Activated naive CD4-positive, alpha-beta T cell treated with anti-CD3 and anti-CD28 coated beads, Interleukin-2, amount 10 ng/mL, durations not matched to agents 7 days and 5 days (primary cell): ENCODE results near the gene RXFP1.

Source experiments
- CTCF ChIA-PET: fragments of 350-600 bp; sonication (Branson Sonifier 250); formaldehyde crosslinking; loops from one replicate; lab custom pipeline; 2021; ENCODE audit warnings: antibody characterized with exemption; lab: Charles Lee
- DNase-seq: peaks from one replicate; pipeline ENCODE4 v3.0.0-alpha.2; 2020
- H3K27ac Mint-ChIP-seq: one replicate; pipeline ENCODE4 v1.8.0; 2021; ENCODE audit warnings: mild to moderate bottlenecking, moderate library complexity, mixed read lengths
- H3K27me3 Mint-ChIP-seq: one replicate; pipeline ENCODE4 v1.8.0; 2021; ENCODE audit warnings: mild to moderate bottlenecking, mixed read lengths
- H3K36me3 Mint-ChIP-seq: one replicate; pipeline ENCODE4 v1.8.0; 2021; ENCODE audit warnings: mixed read lengths
- H3K4me1 Mint-ChIP-seq: one replicate; pipeline ENCODE4 v1.8.0; 2021; ENCODE audit warnings: mixed read lengths
- H3K4me3 Mint-ChIP-seq: one replicate; pipeline ENCODE4 v1.8.0; 2021; ENCODE audit warnings: mild to moderate bottlenecking, moderate library complexity, mixed read lengths
- H3K9me3 Mint-ChIP-seq: one replicate; pipeline ENCODE4 v1.8.0; 2021; ENCODE audit warnings: mixed read lengths

The RXFP1 gene

DNA sequence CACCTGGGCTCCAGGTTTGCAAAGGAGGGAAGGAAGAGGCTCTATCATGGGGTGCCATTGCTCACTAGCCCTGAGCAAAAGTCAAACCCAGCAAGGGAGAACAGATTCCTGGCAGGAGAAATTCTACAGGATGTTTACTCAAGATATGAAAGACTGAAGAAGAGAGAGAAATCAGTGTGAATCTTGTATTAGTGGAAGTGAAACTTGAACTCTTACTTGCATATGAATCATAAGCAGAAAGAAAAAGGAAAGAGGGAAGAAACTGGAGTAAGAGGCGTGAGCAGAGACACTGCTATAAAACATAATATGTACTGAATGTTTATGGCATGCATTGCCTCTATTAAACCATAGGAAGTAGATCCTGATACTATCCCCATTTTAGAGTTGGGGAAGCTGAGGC lies 89.1 kb downstream of the RXFP1 start:
- CTCF ChIA-PET: no interaction called here
- Mint-ChIP-seq H3K4me1 (no peaks in the 10 kb centered on the region), H3K9me3 (no peaks in the 10 kb centered on the region), H3K27me3 (peaks cover 8% of the 10 kb centered on the region), H3K36me3 (no peaks in the 10 kb centered on the region), H3K27ac (no peak overlapping the region), H3K4me3 (no peak overlapping the region)
- no peak for DNase-seq

- Mint-ChIP-seq H3K4me1 (no peaks in the 10 kb centered on the region), H3K27me3 (peaks cover 8% of the 10 kb centered on the region), H3K36me3 (no peaks in the 10 kb centered on the region), H3K9me3 (no peaks in the 10 kb centered on the region), H3K4me3 (no peak overlapping the region), H3K27ac (no peak overlapping the region)
- DNase-seq: no peak
- CTCF ChIA-PET: no interaction called here
These were observed 91.4 kb downstream of the RXFP1 start for GRCh38 chr4:158613046-158613445.

DNA sequence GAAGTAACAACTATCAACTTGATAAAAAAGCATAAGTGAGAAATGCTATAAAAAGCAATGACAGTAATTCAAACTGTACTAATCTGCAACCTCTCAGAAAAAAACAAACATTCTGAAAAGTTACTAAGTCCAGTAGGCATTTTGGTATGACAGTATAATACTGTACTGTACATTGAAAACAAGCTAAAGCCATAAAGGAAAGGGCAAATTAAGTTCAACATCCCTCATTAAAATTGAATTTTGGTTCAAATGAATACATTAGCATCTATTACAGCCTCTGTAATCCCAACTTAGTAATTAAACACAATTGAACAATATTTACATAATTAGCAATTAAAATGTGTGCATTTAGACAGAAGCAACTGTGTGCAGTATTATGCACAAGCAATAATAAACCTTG lies 96.3 kb downstream of the RXFP1 start:
- DNase-seq: no peak
- H3K9me3 Mint-ChIP-seq: no peaks in the 10 kb centered on the region
- H3K36me3 Mint-ChIP-seq: no peaks in the 10 kb centered on the region
- no peak overlapping the region for H3K4me3 Mint-ChIP-seq
- H3K4me1 Mint-ChIP-seq: no peaks in the 10 kb centered on the region
- no peak overlapping the region for H3K27ac Mint-ChIP-seq
- CTCF ChIA-PET: interaction anchor here (1.2 kb wide), 1 partner anchor 122 kb away, joined by 3 read pairs; no protein-coding TSS in a partner anchor
- H3K27me3 Mint-ChIP-seq: peaks cover 5% of the 10 kb centered on the region

DNA sequence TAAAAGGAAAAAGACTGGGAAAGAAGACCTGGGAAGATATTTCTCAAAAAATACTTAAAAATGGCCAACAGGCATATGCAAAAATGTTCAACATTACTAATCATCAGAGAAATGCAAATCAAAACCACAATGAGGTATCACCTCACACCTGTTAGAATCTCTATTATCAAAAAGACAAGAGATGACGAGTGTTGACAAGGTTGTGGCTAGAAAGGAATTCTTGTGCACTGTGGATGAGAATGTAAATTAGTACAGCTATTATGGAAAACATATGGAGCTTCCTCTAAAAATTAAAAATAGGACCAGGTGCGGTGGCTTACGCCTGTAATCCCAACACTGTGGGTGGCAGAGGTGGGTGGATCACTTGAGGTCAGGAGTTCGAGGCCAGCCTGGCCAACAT lies 100.0 kb downstream of the RXFP1 start:
- DNase-seq: no peak
- Mint-ChIP-seq H3K36me3 (no peaks in the 10 kb centered on the region), H3K9me3 (no peaks in the 10 kb centered on the region), H3K27ac (no peak overlapping the region), H3K4me1 (no peaks in the 10 kb centered on the region), H3K4me3 (no peak overlapping the region), H3K27me3 (no peaks in the 10 kb centered on the region)
- CTCF ChIA-PET: no interaction called here

GRCh38 chr4:158622251-158622650 lies 100.6 kb downstream of the RXFP1 start:
- no peak overlapping the region for H3K27ac Mint-ChIP-seq
- CTCF ChIA-PET: no interaction called here
- H3K4me1 Mint-ChIP-seq: no peaks in the 10 kb centered on the region
- no peaks in the 10 kb centered on the region for H3K9me3 Mint-ChIP-seq
- no peaks in the 10 kb centered on the region for H3K27me3 Mint-ChIP-seq
- no peaks in the 10 kb centered on the region for H3K36me3 Mint-ChIP-seq
- no peak for DNase-seq
- no peak overlapping the region for H3K4me3 Mint-ChIP-seq

- DNase-seq: no peak
- no peaks in the 10 kb centered on the region for H3K9me3 Mint-ChIP-seq
- H3K36me3 Mint-ChIP-seq: no peaks in the 10 kb centered on the region
- no peak overlapping the region for H3K4me3 Mint-ChIP-seq
- no peak overlapping the region for H3K27ac Mint-ChIP-seq
- CTCF ChIA-PET: interaction anchor here (0.6 to 2.6 kb wide), 3 partner anchors 17 to 364 kb away, joined by 3 to 6 read pairs (median 4); no protein-coding TSS in a partner anchor
- no peaks in the 10 kb centered on the region for H3K4me1 Mint-ChIP-seq
- H3K27me3 Mint-ChIP-seq: no peaks in the 10 kb centered on the region
These were observed 103.3 kb downstream of the RXFP1 start for GRCh38 chr4:158624889-158625478.

GRCh38 chr4:158625544-158625943 lies 103.9 kb downstream of the RXFP1 start:
- no peaks in the 10 kb centered on the region for H3K27me3 Mint-ChIP-seq
- no peaks in the 10 kb centered on the region for H3K36me3 Mint-ChIP-seq
- no peaks in the 10 kb centered on the region for H3K4me1 Mint-ChIP-seq
- H3K4me3 Mint-ChIP-seq: no peak overlapping the region
- no peak for DNase-seq
- no peak overlapping the region for H3K27ac Mint-ChIP-seq
- CTCF ChIA-PET: interaction anchor here (0.6 to 2.6 kb wide), 3 partner anchors 17 to 365 kb away, joined by 3 to 6 read pairs (median 4); no protein-coding TSS in a partner anchor
- no peaks in the 10 kb centered on the region for H3K9me3 Mint-ChIP-seq

GRCh38 chr4:158630893-158631292 lies 109.2 kb downstream of the RXFP1 start:
- H3K9me3 Mint-ChIP-seq: no peaks in the 10 kb centered on the region
- DNase-seq: no peak
- no peak overlapping the region for H3K27ac Mint-ChIP-seq
- H3K27me3 Mint-ChIP-seq: no peaks in the 10 kb centered on the region
- CTCF ChIA-PET: no interaction called here
- H3K4me1 Mint-ChIP-seq: no peaks in the 10 kb centered on the region
- no peaks in the 10 kb centered on the region for H3K36me3 Mint-ChIP-seq
- no peak overlapping the region for H3K4me3 Mint-ChIP-seq

- CTCF ChIA-PET: no interaction called here
- no peaks in the 10 kb centered on the region for H3K36me3 Mint-ChIP-seq
- peaks cover 8% of the 10 kb centered on the region for H3K27me3 Mint-ChIP-seq
- no peaks in the 10 kb centered on the region for H3K9me3 Mint-ChIP-seq
- H3K27ac Mint-ChIP-seq: no peak overlapping the region
- H3K4me3 Mint-ChIP-seq: no peak overlapping the region
- no peaks in the 10 kb centered on the region for H3K4me1 Mint-ChIP-seq
- no peak for DNase-seq
These were observed 114.9 kb downstream of the RXFP1 start for GRCh38 chr4:158636619-158637018.

GRCh38 chr4:158644356-158644755 lies 122.7 kb downstream of the RXFP1 start:
- Mint-ChIP-seq H3K4me3 (no peak overlapping the region), H3K36me3 (no peaks in the 10 kb centered on the region), H3K27me3 (peaks cover 4% of the 10 kb centered on the region), H3K9me3 (no peaks in the 10 kb centered on the region), H3K4me1 (no peaks in the 10 kb centered on the region), H3K27ac (no peak overlapping the region)
- no peak for DNase-seq
- CTCF ChIA-PET: interaction anchor here (1.4 kb wide), 1 partner anchor 149 kb away, joined by 3 read pairs; no protein-coding TSS in a partner anchor

DNA sequence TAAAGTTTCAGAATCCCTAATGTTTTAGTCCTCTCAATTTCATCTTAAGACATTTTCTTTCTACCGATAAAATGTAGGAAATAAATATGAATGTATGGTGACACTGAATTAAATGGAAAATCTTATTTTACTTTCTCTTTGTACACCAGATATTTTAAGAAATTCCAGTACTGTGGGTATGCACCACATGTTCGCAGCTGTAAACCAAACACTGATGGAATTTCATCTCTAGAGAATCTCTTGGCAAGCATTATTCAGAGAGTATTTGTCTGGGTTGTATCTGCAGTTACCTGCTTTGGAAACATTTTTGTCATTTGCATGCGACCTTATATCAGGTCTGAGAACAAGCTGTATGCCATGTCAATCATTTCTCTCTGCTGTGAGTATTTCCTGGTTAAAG lies 123.1 kb downstream of the RXFP1 start:
- Mint-ChIP-seq H3K4me3 (no peak overlapping the region), H3K4me1 (no peaks in the 10 kb centered on the region), H3K27me3 (peaks cover under 1% of the 10 kb centered on the region), H3K36me3 (no peaks in the 10 kb centered on the region), H3K27ac (no peak overlapping the region), H3K9me3 (no peaks in the 10 kb centered on the region)
- no peak for DNase-seq
- CTCF ChIA-PET: interaction anchor here (1.4 kb wide), 1 partner anchor 149 kb away, joined by 3 read pairs; no protein-coding TSS in a partner anchor

- Mint-ChIP-seq H3K36me3 (no peaks in the 10 kb centered on the region), H3K27me3 (no peaks in the 10 kb centered on the region), H3K4me3 (no peak overlapping the region), H3K4me1 (peaks cover 2% of the 10 kb centered on the region), H3K27ac (no peak overlapping the region), H3K9me3 (no peaks in the 10 kb centered on the region)
- no peak for DNase-seq
- CTCF ChIA-PET: interaction anchor here (1.6 kb wide), 1 partner anchor 17 kb away, joined by 3 read pairs; no protein-coding TSS in a partner anchor
These were observed 127.5 kb downstream of the RXFP1 start for GRCh38 chr4:158649111-158649680.

DNA sequence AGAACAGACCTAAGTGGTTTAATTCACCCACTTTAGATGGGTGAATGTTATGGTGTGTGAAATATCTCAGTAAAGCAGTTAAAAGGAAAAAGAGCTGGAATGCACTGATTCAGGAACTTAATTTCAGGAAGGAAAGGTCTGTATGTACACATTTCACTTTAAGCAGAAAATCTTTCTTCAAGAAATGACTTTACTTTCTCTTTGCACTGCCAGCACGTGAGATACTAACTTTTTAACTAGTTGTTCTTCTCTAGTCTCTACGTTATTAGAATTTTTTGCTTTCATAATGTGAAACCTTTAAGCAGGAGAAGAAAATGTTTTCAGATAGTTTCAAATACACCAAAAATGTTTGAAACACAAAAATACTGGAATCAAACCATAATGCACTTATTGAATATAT lies 131.2 kb downstream of the RXFP1 start:
- Mint-ChIP-seq H3K27me3 (no peaks in the 10 kb centered on the region), H3K36me3 (no peaks in the 10 kb centered on the region), H3K27ac (no peak overlapping the region), H3K9me3 (no peaks in the 10 kb centered on the region), H3K4me3 (no peak overlapping the region), H3K4me1 (peaks cover 2% of the 10 kb centered on the region)
- DNase-seq: no peak
- CTCF ChIA-PET: no interaction called here

DNA sequence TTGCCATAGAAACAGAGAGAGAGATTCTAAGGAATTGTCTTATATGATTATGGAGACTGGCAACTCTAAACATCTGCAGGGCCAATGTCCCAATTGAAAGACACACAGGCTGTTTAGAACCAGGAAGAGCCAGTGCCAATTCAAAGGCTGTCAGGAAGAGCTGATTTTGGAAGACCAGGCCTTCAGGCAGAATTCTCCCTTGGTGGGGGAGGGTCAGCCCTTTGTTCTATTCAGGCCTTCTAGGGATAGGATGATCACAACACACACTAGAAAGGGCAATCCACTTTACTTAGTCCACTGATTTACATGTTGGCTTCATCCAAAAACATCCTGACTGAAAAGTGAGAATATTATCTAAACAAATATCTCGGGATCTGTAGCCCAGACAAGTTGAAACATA lies 134.8 kb downstream of the RXFP1 start:
- Mint-ChIP-seq H3K9me3 (no peaks in the 10 kb centered on the region), H3K4me1 (peaks cover 2% of the 10 kb centered on the region), H3K36me3 (no peaks in the 10 kb centered on the region), H3K4me3 (no peak overlapping the region), H3K27ac (no peak overlapping the region), H3K27me3 (peaks cover 3% of the 10 kb centered on the region)
- CTCF ChIA-PET: no interaction called here
- DNase-seq: no peak

- peaks cover 6% of the 10 kb centered on the region for H3K27me3 Mint-ChIP-seq
- H3K36me3 Mint-ChIP-seq: no peaks in the 10 kb centered on the region
- no peak overlapping the region for H3K4me3 Mint-ChIP-seq
- H3K4me1 Mint-ChIP-seq: peaks cover 2% of the 10 kb centered on the region
- no peak for DNase-seq
- CTCF ChIA-PET: no interaction called here
- no peak overlapping the region for H3K27ac Mint-ChIP-seq
- no peaks in the 10 kb centered on the region for H3K9me3 Mint-ChIP-seq
These were observed 135.6 kb downstream of the RXFP1 start for GRCh38 chr4:158657291-158657690.
